ENCODE results near the gene FAM151B.

- TF ChIP-seq CTCF (IDR thresholded peaks at IDR 0.05) (no peak), ZFX (IDR thresholded peaks at IDR 0.05; ENCODE audit: borderline replicate concordance) (no peak)
Measured at GRCh38 chr5:80554646-80555045, 66.7 kb downstream of the FAM151B start.

Measured in 22Rv1 (cell line).